ENCODE measurements around the gene DDIT4. TPM values are rescaled to one million over a fixed set of nuclear protein-coding genes. Genes with fewer than 3 reads are reported as not detected.

DDIT4 gene
- total RNA-seq, 1 donor from 2014 or later = 36.9 TPM

DNA sequence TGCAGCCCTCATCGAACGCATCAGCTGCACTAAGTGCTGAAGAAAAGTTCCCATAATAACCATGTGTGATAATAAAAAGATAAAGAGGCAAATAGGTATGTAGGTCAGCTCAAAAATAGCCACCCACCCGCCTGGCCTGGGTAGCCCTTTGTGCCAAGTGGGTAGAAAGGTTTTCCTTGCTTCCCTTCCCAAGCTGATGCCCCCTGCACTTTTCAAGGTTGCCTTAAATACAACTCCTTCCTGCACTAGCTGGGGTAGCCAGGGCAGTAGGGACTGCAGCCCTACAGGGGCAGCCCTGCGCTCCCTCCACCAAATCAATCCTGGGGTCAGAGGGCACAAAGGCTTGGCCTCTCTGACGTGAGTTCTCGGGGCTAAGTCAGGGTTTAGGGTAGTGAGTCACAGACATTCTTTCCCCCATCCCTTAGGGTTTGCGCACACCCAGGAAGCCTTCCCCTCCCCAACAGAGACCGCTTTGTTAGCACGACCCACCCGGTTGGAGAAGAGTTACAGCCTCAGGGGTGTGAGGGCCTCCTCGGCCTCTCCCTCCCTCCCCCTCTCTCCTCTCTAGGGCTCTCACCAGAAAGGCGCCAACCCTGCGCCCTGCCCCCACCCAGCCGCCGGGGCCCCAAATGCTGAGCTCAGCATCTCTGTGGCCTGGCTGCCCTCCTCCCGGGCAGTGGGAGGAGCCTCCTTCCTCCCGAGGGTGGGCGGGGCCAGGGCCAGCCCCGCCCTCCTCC lies 13.3 kb upstream of the DDIT4 start:
- Mint-ChIP-seq H3K4me1 (ENCODE audit: low read depth) (peaks cover 34% of the 10 kb centered on the region), H3K27me3 (no peaks in the 10 kb centered on the region)
- TF ChIP-seq CTCF (IDR thresholded peaks at IDR 0.05; ENCODE audit: unreplicated experiment) = no peak

GRCh38 chr10:72260976-72261783 lies 12.5 kb upstream of the DDIT4 start:
- peaks cover 38% of the 10 kb centered on the region for H3K4me1 Mint-ChIP-seq (ENCODE audit: low read depth)
- H3K9me3 Mint-ChIP-seq (ENCODE audit: low read depth) = no peaks in the 10 kb centered on the region
- H3K27me3 Mint-ChIP-seq = no peaks in the 10 kb centered on the region
- no peak for TF ChIP-seq CTCF (IDR thresholded peaks at IDR 0.05; ENCODE audit: unreplicated experiment)
- peak overlapping the region; percentile 75 for H3K4me3 Mint-ChIP-seq (ENCODE audit: low read depth)
- peak overlapping the region; percentile 95 for H3K27ac Mint-ChIP-seq
- no peak for DNase-seq (ENCODE audit: low spot score, unreplicated experiment)
- H3K36me3 Mint-ChIP-seq (ENCODE audit: insufficient read depth) = no peaks in the 10 kb centered on the region

More for the DNA sequence above, 13.3 kb upstream of the DDIT4 start:
- Mint-ChIP-seq H3K4me3 (ENCODE audit: low read depth) (peak overlapping the region; percentile 75), H3K9me3 (ENCODE audit: low read depth) (no peaks in the 10 kb centered on the region), H3K36me3 (ENCODE audit: insufficient read depth) (no peaks in the 10 kb centered on the region), H3K27ac (peak overlapping the region; percentile 96)
- peak; percentile 88 for DNase-seq (ENCODE audit: low spot score, unreplicated experiment)

- H3K36me3 Mint-ChIP-seq (ENCODE audit: insufficient read depth) = no peaks in the 10 kb centered on the region
- H3K27ac Mint-ChIP-seq = peak overlapping the region; percentile 95
- H3K4me1 Mint-ChIP-seq (ENCODE audit: low read depth) = peaks cover 36% of the 10 kb centered on the region
- no peaks in the 10 kb centered on the region for H3K27me3 Mint-ChIP-seq
- no peak for TF ChIP-seq CTCF (IDR thresholded peaks at IDR 0.05; ENCODE audit: unreplicated experiment)
- H3K4me3 Mint-ChIP-seq (ENCODE audit: low read depth) = peak overlapping the region; percentile 75
- DNase-seq (ENCODE audit: low spot score, unreplicated experiment) = no peak
- no peaks in the 10 kb centered on the region for H3K9me3 Mint-ChIP-seq (ENCODE audit: low read depth)
Observed at GRCh38 chr10:72261784-72262404, 11.8 kb upstream of the DDIT4 start.

DNA sequence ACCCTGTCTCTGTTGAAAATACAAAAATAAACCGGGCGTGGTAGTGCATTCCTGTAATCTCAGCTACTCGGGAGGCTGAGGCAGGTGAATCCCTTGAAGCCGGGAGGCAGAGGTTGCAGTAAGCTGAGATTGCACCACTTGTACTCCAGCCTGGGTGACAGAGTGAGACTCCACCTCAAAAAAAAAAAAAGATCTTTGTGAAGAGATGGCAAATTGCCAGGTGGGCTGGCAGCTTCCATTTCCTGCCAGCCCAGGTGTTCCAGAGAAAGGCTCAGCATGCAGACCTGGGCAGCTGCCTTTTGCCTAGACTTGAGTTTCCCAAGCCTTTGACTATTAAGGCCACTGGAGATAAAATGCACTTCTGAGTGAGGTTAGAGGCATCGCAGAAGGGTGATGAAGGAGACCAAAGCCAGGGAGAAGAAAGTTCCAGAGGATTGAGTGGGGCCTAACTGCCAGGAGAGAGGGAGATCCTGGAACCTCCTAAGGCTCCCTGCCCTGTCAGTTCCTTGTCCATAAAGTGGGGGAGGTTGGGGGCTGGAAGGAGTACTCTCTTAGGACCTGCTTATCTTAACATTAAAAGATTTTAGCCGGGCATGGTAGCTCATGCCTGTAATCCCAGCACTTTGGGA lies 10.0 kb upstream of the DDIT4 start:
- H3K27me3 Mint-ChIP-seq = no peaks in the 10 kb centered on the region
- no peak for TF ChIP-seq CTCF (IDR thresholded peaks at IDR 0.05; ENCODE audit: unreplicated experiment)
- no peak for DNase-seq (ENCODE audit: low spot score, unreplicated experiment)
- H3K9me3 Mint-ChIP-seq (ENCODE audit: low read depth) = no peaks in the 10 kb centered on the region
- peaks cover 32% of the 10 kb centered on the region for H3K4me1 Mint-ChIP-seq (ENCODE audit: low read depth)
- no peak overlapping the region for H3K4me3 Mint-ChIP-seq (ENCODE audit: low read depth)
- no peak overlapping the region for H3K27ac Mint-ChIP-seq
- no peaks in the 10 kb centered on the region for H3K36me3 Mint-ChIP-seq (ENCODE audit: insufficient read depth)

DNA sequence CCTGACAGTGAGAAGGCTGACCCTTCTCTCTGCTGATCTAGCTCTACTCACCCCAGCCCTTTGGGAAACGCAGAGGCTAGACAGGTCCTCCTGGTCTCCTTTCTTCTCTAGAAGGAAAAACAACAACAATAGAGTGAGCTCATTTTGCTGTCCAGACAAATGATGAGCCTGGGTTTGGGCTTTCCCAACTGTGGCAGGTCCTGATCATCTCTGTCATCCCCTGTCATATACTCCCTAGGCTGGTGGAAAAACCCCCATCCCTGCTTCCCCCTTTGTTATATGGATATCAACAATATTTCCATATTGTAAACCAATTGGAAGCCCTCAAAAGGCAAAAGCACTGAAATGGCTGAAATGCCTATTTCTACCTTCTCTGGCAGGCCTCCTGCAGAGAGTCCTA lies 9.2 kb upstream of the DDIT4 start:
- no peak overlapping the region for H3K4me3 Mint-ChIP-seq (ENCODE audit: low read depth)

More for the DNA sequence above, 9.2 kb upstream of the DDIT4 start:
- DNase-seq (ENCODE audit: low spot score, unreplicated experiment) = no peak
- no peaks in the 10 kb centered on the region for H3K36me3 Mint-ChIP-seq (ENCODE audit: insufficient read depth)
- H3K27ac Mint-ChIP-seq = no peak overlapping the region
- no peak for TF ChIP-seq CTCF (IDR thresholded peaks at IDR 0.05; ENCODE audit: unreplicated experiment)
- H3K27me3 Mint-ChIP-seq = no peaks in the 10 kb centered on the region
- H3K4me1 Mint-ChIP-seq (ENCODE audit: low read depth) = peaks cover 28% of the 10 kb centered on the region
- no peaks in the 10 kb centered on the region for H3K9me3 Mint-ChIP-seq (ENCODE audit: low read depth)

Measured in progenitor cell of endocrine pancreas (in vitro differentiated cells).